EL (cell line): ENCODE data around the gene U2AF2.

Experiments used
- DNase-seq: peaks from one replicate; pipeline ENCODE4 v3.0.0-alpha.2; 2016

U2AF2 gene

GRCh38 chr19:55622242-55622969, 32.4 kb upstream of the U2AF2 start:
- DNase-seq: no peak

- no peak for DNase-seq
These were observed 31.7 kb upstream of the U2AF2 start for GRCh38 chr19:55623130-55623529.

GRCh38 chr19:55623561-55623960, 31.3 kb upstream of the U2AF2 start:
- DNase-seq: no peak

GRCh38 chr19:55624109-55625003, 30.5 kb upstream of the U2AF2 start, which contains the start of gene ZNF784:
Gene ZNF784, minus strand, starts transcription at chr19:55624566. Its CDS starts 5 bp downstream, at chr19:55624561.
- peak; percentile 91 for DNase-seq

- DNase-seq: no peak
These were observed 29.9 kb upstream of the U2AF2 start for GRCh38 chr19:55625004-55625326.

GRCh38 chr19:55626350-55626749, 28.5 kb upstream of the U2AF2 start:
- DNase-seq: no peak

GRCh38 chr19:55632463-55632834, 22.4 kb upstream of the U2AF2 start:
- peak; percentile 90 for DNase-seq

- DNase-seq: no peak
These were observed 21.0 kb upstream of the U2AF2 start for GRCh38 chr19:55633861-55634260.

- no peak for DNase-seq
These were observed 19.5 kb upstream of the U2AF2 start for GRCh38 chr19:55635334-55635717.

GRCh38 chr19:55635856-55636440, 18.9 kb upstream of the U2AF2 start:
- DNase-seq: no peak

GRCh38 chr19:55636723-55637122, 18.1 kb upstream of the U2AF2 start:
- DNase-seq: no peak

- DNase-seq: no peak
These were observed 17.3 kb upstream of the U2AF2 start for GRCh38 chr19:55637534-55637933.

GRCh38 chr19:55638864-55639359, 15.9 kb upstream of the U2AF2 start:
- DNase-seq: peak; percentile 39

GRCh38 chr19:55640043-55640576, 14.7 kb upstream of the U2AF2 start:
- DNase-seq: peak; percentile 71

- DNase-seq: peak; percentile 83
These were observed 14.0 kb upstream of the U2AF2 start, which contains the start of gene ZNF580 for GRCh38 chr19:55640577-55641425. Gene ZNF580, plus strand, starts transcription at chr19:55641002. Its CDS starts 1,507 bp downstream, at chr19:55642509.

GRCh38 chr19:55641426-55642152, 13.2 kb upstream of the U2AF2 start:
- DNase-seq: peak; percentile 44

- peak; percentile 36 for DNase-seq
These were observed 12.5 kb upstream of the U2AF2 start for GRCh38 chr19:55642153-55643002.

GRCh38 chr19:55643003-55643886, 11.6 kb upstream of the U2AF2 start, which contains the start of gene ZNF581:
Gene ZNF581, plus strand, starts transcription at chr19:55643649. Its CDS starts 923 bp downstream, at chr19:55644572.
- peak; percentile 82 for DNase-seq

GRCh38 chr19:55643887-55644176, 11.0 kb upstream of the U2AF2 start:
- no peak for DNase-seq
